Islet of Langerhans (tissue), 1 donor: ENCODE results near the gene SDC1.
"Not testable (repeated sequence)": the region's sequence is repeated elsewhere in the genome, so short reads cannot be mapped to it uniquely, and the experiment has no call there.

ENCODE experiments used
- FAIRE-seq: peaks from one replicate; lab custom pipeline; 2011; peaks lifted over from hg19 to GRCh38; lab: Jason Lieb, UNC

SDC1 gene, protein sequence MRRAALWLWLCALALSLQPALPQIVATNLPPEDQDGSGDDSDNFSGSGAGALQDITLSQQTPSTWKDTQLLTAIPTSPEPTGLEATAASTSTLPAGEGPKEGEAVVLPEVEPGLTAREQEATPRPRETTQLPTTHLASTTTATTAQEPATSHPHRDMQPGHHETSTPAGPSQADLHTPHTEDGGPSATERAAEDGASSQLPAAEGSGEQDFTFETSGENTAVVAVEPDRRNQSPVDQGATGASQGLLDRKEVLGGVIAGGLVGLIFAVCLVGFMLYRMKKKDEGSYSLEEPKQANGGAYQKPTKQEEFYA

DNA sequence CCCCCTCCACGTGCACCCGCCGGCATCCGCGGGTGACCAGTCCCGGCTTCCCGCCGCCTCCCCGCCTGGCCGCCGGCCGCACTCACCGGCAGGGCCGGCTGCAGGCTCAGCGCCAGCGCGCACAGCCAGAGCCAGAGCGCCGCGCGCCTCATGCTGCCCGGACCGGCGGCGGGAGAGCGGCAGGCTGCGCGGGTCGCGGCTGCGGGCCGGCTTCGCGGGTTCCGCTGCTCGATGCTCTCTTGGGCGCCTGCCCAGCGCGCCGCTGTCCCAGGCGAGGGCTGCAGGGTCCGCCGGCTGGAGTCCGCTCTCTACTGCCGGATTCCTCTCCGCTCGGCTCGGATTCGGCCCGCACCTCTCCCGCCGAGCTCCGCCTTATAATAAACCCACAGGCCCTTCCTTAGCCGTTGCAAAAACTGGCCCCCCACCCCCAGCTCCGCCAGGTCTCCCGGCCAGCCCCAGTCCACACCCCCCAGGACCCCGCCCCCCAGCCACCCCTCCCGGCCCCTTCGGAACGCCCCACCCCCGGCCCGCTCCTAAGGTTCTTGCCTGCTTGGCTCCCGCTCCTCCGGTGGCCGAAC, at the start of gene SDC1:
TSS of gene SDC1 (minus strand) at position 415 of the 578 bp plus-strand sequence. CDS start at position 152, 263 bp downstream.
- no peak for FAIRE-seq

DNA sequence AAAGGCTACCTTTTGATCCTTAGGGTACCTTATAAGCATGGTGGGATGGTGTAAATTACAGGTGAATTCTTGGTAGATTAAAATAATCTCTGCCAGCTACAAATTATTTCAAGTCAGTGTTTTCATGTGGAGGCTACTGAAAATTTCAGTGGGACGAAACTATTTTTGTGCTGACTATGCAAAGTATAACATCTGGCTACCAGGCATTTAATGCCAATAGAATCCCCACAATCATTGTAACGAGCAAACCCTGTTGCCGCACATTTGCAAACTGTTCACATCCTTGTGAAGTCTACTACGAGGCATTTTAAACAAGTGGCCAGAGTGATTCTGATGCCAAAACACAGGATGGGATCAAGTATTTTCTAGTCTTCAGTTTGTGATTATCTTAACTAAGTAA, 48.1 kb upstream of the SDC1 start:
- no peak for FAIRE-seq

DNA sequence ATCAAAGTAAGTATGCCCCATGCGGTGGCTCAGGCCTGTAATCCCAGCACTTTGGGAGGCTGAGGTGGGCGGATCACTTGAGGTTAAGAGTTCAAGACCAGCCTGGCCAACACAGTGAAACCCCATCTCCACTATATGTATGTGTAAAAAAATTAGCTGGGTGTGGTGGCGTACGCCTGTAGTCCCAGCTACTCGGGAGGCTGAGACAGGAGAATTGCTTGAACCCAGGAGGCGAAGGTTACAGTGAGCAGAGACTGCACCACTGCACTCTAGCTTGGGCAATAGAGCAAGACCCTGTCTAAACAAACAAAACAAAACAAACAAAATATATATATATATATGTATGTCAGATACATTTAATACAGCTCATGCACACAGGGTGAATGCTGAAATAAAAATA, 43.4 kb upstream of the SDC1 start:
- FAIRE-seq, result not testable (repeated sequence)

DNA sequence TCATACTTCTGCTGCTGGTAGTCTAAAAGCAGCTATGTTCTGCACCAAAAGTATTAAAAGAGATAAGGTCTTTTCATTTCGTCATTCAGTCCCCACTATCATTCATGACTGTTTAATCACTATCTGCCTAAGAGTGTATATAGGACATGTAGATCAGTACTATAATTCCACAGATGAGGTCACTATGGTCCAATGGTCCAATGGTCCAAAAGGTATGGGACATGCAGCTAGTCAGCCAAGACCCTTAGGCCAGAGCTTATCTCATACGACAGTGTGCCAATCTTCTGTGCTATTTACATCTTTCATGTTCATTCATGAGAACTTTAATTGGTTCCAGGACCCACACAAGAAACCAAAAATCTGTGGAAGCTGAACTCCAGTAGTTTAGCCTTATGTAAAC, 42.6 kb upstream of the SDC1 start:
- no peak for FAIRE-seq

DNA sequence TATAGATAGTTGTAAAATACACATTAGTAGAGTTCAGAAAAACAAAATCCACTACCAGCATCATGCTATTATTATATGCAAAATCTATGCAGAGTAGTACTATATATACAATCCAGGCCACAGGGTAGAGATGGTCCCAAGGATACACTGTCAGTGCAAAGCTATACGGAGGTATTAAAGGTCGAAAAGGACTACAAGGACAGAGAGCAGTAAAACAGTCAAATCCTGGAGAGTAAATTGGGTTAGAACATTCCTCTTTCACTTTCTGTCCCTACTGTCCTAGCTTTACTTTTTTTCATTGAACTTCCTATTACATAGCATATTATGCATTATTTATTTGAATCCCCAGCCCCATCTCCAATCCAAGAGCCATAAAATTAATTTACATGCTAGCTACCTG, 39.7 kb upstream of the SDC1 start:
- no peak for FAIRE-seq

DNA sequence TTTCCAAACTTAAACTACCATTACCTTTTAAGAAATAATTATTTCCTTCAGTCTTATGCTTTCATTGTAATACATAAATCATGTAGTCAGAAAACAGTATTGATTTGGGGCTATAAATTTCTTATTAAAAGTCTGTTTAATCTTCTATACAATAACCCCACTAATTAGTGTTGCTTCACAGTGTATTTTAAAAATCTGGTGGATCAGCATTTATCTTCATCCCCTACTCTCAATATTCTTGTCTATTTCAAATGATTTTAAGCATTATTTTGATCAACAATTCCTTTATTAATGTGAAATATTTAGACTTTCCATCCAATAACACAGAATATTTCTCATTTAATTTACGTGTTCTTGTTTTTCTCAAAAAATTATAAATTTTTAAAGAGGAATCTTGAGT, 32.5 kb upstream of the SDC1 start:
- FAIRE-seq, result no peak

DNA sequence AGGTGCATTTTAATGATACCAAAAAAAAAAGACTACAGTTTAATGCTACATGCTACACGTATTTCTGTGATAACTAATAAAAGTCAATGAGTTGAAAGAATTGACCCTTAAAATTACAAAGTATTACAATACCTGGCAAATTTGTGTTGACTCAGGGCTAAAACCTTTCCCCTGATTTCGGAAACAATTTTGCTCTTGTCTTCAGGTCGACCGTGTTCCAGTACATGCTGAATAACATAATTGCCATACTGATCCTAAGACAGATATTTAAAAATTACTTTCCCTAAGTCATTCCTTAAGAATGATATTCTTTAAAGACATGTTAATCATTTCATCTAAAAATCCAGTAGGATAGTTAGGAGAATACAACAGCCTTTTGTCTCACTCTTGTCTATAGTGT, 29.8 kb upstream of the SDC1 start:
- no peak for FAIRE-seq

DNA sequence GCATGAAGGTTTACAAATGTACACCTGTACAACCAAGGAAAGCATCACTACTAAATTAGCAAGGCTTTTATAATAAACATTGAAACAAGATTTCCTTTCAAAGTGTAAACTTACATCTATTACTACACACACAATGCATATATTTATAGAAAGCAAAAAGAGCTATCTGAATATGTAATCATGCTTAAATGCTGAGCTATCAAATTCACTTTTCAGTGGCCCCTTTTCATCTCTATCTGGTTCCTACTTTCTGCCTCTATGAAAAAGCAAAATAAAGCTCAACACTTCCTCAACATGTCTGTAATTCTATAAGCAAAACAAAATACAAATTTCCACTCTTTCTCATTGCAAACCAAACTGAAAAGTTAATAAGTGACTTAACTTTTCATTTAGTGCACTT, 25.5 kb upstream of the SDC1 start:
- no peak for FAIRE-seq

DNA sequence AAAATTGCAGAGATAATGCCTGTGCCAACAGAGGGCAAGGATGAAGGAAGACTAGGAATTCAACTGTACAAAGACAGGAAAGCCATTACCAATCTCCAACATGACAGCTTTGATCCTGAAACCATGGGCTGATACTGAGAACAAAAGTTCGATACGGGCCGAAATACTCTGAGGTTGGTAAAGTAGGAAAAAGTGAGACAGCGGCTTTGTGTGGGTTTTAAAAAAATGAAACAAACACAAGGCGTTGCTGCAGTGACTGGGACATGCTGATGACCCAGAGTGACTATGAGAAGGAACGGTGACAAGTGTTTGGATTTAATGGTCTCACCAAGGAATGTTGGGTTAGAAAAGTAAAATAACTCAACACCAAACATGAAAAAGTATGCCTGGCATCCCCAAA, 24.2 kb upstream of the SDC1 start:
- no peak for FAIRE-seq

DNA sequence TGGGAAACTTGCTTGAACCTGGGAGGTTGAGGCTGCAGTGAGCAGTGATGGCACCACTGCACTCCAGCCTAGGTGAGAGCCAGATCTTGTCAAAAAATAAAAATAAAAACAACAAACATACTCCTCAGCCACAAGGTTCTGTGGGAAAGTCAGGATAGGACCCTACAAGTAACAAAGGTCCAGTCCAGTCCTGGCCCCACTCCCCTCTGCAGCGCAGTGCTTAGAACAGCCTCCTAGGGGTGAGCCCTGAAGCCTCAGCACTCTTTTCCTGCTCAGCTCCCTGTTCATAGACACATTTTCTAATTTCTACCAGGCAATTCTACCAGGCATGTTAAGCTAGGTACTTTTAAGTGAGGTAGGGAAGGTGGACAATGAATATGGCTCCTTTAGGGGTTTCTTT, 22.2 kb upstream of the SDC1 start:
- no peak for FAIRE-seq

DNA sequence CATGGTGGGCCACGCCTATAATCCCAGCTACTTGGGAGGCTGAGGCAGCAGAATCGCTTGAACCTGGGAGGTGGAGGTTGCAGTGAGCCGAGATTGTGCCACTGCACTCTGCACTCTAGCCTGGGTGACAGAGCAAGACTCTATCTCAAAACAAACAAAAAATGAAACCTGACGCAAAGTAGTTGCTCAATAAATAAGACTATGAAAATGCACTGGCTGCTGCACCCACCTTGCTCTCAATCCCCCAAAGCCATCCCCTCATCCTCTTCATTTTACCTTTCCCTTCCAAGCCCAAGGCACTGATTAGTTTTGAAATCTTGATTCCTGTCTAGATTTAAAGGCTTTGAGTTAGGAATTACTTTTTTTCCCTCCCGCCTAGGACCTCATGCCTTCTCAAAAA, 18.7 kb upstream of the SDC1 start:
- not testable (repeated sequence) for FAIRE-seq

DNA sequence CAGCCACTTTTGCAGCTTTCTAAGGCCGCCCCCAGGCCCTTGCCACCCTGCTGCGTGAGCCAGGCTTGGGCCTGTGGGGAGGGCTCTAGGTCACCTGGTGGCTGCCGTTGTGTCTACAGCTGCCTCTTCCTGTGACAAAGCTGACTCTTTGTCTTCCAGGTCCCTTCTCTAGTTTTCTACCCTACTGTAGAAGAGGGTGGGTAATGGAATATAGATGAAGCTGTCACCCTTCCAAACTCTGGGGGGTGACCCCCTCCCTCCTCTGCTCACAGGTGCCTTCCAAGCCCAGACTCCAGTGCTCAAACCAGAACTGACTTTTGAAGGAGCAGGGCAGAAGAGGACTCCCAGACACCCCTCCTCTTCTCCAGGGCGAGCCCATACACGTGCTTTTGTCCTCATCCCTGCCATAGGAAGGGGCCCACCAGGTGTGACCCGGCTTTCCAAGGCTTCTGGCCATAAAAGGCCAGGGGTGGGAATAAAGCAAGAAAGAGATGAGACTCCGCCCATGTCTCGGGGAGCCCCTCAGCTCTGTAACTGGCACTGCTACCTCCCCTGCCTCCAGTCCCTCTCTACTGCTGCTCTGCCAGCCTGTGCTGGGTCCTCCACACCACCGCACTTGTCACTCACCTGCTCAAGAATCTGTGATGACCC, 17.9 kb upstream of the SDC1 start:
- no peak for FAIRE-seq

DNA sequence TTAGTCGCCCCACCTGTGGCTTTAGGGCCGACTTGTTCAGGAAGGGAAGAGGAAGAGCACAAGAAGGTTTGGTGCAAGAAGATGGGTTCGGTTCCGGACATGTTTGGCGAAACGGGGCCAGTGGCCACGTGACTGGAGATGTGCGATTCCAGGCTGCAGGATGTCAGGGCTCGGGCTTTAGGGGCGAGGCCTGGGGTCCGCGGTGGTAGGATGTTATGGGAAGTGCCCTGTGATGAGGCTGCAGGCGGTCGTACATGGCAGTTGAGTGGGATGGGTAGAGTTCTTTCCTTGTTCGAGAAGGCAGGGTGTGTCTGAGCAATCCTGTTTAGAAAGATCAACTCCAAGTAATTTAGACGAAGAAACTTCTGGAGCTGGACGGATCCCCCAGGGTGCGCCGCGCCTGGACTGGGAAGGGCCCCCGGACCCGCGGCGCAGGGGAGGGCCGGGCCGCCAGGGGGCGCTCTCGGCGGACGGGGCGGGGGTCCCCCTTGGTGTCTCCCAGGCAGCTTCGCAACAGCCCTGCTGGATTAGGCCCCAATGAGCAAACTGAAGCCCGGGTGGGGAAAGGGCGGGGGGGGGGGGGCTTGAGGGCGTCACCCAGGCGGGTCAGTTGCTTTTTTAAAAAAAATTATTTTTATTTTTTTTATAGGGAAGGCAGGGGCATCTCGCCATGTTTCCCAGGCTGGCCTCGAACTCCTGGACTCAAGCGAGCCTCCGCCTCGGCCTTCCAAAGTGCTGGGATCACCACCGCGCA, 17.2 kb upstream of the SDC1 start:
- no peak for FAIRE-seq

DNA sequence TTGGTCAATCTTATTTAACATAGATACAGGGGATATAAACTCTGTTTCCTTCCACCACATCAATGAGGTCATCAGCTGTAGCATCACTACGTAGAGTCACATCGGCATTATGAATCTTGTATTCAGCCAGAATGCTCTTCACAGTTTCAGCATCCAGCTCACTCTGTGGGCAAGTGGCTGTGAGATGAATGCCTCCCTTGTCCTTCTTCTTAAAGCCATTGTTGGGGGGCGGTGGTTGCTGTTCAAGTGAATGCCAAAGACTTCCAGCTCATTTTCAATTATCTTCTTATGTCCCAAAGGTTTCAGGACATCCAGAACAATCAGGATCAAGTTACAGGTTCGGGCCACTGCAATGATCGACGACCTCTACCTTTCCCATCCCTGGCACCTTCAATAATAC, 15.4 kb upstream of the SDC1 start:
- not testable (repeated sequence) for FAIRE-seq

DNA sequence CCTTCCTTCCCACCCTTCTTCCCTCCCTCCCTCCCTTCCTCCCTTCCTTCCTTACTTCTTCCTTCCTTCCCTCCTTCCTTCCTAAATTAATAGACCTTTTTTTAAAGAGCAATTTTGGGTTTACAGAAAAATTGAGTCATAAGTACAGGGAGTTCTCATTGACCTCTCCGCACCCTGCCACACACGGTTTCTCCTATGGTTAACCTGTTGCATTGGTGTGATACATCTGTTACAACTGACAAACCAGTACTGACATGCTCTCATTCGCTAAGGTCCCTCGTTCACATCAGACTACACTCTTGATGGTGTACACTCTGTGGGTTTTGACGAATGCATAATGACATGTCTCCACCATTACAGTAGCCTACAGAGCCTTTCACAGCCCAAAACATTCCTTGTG, 11.6 kb upstream of the SDC1 start:
- FAIRE-seq, result no peak

DNA sequence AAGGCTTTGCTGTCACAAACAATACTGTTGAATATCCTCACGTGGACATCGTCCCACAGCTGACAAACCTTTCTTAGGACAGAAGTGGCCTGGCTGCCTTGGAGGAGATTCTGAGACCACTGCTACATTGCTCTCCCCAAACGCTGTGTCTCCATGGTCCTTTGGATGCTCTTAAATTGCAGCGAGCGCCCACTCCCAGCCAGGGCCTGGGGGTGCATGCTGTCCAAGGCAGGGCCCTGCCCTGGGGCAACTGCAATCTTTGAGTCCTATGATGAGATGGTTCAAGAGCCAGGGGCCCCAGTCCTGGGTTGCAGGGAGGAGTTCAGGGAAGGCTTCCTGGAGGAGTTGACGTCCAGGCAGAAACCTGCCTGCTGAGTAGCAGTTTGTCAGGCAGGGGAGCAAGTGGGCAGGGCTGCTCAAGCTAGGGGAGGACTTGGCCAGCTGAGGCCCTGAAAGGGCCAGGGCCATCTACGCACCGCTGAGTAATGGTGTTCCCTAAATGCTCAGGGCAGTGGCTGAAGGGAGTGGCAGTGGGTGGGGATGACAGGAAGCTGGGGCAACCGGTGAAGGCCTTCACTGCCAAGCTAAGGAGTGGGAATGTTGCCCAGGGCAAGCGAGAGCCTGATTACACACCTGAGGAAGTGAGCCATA, 10.8 kb upstream of the SDC1 start:
- FAIRE-seq, result no peak

DNA sequence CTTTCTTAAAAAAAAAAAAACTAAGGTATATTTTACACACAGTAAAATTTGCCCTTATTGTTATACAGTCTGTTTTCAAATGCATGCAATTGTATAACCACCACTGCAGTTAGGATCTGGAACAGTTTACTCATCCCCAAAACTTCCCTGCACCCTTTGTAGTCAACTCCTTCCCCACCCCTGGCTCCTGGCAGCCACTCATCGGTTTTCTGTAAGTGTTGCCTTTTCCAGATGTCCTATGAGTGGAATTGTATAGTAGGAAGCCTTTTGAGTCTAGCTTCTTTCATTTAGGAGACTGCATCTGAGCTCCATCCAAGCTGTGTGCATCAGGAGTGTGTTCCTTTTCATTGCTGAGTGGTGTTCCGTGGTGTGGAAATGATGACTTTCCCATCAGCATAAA, 9.7 kb upstream of the SDC1 start:
- not testable (repeated sequence) for FAIRE-seq

DNA sequence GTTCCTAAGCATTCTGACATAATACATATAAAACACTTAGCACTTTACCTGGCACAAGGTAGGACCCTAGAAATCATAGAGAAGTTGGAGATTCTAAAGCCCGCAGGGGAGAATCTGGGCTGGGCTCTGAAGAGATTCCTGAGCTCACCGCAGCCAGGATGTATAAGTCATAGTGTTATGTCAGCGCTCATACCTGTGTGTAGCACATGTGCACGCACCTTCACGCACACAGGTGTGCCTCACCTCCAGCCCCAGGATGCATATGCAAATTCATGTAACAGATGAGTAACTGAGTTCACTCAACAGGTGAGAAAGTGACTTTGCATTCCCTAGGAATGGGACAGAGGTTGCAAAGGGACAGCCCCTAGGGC, 7.9 kb upstream of the SDC1 start:
- FAIRE-seq, result no peak

DNA sequence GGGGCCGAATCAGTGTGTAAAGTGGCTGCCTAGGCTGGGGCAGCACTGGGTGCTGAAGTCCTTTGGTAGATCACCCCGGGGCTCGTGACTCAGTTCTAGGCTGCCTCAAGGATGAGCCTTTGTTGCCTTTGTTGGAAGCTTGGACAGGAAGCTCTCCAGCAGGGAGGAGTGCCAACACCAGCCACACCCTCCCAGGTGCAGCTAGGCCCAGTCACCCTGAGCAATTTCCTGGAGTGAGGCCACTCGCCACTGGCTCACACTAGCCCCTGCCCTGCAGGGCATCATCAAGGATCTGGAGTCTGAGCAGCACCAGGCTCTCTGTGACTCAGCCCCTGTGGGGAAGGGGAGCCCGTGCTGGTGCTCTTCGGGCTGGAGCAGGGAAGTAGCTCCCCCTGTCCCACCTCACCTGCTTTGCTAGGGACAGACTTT, 6.7 kb upstream of the SDC1 start:
- FAIRE-seq, result no peak

DNA sequence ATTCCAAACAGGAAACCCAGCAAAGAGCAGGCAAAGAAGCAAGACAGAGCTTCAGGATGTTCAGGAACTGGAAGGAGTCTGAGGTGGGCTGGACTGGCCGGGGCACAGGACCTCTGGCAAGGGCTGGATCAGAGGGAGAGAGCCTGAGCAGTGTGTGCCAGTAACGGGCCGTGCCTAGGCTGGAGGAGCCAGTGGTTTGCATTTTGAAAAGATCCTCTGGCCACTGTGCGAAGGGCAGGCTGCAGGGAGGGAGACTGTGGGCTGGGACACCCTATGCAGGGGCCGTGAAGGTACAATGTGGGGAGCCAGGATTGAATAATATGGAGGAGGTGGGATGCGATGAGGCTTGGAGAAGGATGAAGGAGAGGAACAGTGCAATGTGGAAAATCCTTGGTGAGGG, 6.2 kb upstream of the SDC1 start:
- FAIRE-seq, result no peak

DNA sequence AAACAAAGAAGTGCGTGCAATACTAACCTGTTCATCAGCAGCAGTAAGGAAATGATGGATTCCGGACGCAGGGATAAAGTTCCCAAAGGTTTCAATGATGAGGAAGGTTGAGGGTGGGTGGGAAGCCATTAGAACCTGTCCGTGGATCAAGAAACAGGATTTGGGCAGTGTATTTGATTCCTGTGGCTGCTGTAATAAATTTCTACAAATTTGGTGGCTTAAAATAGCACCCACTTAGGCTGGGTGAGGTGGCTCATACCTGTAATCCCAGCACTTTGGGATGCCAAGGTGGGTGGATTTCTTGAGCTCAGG, 5.1 kb upstream of the SDC1 start:
- FAIRE-seq, result no peak

DNA sequence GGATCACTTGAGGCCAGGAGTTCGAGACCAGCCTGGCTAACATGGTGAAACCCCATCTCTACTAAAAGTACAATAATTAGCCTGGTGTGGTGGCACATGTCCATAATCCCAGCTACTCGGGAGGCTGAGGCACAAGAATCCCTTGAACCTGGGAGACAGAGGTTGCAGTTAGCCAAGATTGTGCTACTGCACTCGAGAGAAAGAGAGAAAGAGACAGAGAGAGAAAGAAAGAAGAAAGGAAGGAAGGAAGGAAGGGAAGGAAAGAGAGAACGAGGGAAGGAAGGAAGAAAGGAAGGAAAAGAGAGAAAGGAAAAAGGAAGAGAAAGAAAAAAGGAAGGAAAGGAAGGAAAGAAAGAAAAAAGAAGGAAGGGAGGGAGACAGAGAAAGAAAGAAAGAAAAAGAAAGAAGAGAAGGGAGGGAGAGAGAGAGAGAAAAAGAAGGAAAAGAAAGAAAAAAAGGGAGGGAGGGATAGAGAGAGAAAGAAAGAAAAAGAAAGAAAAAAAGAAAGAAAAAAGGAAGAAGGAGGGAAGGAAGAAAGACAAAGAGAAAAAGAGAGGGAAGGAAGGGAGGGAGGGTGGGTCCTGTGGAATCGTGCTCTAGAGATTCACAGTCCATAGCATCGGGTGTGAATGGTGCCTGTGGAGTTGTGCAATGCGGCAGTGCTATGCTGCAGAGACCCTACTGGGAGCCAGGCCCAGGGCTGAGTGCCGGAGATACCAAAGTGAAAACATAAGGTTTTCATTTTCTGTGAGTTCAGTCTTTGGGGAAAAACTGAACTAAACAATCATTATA, 4.6 kb upstream of the SDC1 start:
- FAIRE-seq, result no peak
